ENCODE measurements around the gene SEMA5A.

DNA sequence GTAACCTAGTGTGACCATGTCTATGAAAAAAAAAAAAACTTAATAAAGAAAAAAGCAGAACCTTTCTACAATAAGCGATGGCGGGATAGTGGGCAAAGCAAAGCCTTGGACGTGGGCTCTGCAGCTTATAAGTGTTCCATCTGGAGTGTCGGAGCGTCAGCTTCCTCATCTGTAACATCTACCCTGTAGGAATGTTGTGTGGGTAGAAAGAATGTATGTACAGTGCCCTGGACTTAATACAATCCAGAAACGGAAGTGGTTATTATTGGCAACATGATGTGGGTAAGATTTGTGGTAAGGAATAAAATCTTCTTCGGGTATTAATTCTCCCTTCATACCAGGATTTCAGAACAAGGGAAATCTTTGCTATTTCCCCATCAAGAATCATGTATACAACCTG is 66.5 kb downstream of the SEMA5A start:
- TF ChIP-seq, protein P1, sequence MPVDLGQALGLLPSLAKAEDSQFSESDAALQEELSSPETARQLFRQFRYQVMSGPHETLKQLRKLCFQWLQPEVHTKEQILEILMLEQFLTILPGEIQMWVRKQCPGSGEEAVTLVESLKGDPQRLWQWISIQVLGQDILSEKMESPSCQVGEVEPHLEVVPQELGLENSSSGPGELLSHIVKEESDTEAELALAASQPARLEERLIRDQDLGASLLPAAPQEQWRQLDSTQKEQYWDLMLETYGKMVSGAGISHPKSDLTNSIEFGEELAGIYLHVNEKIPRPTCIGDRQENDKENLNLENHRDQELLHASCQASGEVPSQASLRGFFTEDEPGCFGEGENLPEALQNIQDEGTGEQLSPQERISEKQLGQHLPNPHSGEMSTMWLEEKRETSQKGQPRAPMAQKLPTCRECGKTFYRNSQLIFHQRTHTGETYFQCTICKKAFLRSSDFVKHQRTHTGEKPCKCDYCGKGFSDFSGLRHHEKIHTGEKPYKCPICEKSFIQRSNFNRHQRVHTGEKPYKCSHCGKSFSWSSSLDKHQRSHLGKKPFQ (tag by site-specific recombination; IDR thresholded peaks at IDR 0.05), result no peak
- TF ChIP-seq ZNF335 (tag by site-specific recombination; conservative IDR thresholded peaks at IDR 0.05) (no peak), ZBTB1 (tag by site-specific recombination; IDR thresholded peaks at IDR 0.05) (no peak), MYNN (tag by site-specific recombination; IDR thresholded peaks at IDR 0.05; ENCODE audit: borderline replicate concordance) (no peak), MEIS1 (CRISPR knock-in tag; IDR thresholded peaks at IDR 0.05; ENCODE audit: borderline replicate concordance) (no peak), ZSCAN16 (tag by site-specific recombination; IDR thresholded peaks at IDR 0.05) (no peak), ZNF214 (tag by site-specific recombination; IDR thresholded peaks at IDR 0.05; ENCODE audit: borderline replicate concordance) (no peak), SP7 (tag by site-specific recombination; IDR thresholded peaks at IDR 0.05) (no peak), ZBTB48 (tag by site-specific recombination; IDR thresholded peaks at IDR 0.05) (no peak), PRDM1 (tag by site-specific recombination; IDR thresholded peaks at IDR 0.05) (no peak)
- TF ChIP-seq, protein P2, sequence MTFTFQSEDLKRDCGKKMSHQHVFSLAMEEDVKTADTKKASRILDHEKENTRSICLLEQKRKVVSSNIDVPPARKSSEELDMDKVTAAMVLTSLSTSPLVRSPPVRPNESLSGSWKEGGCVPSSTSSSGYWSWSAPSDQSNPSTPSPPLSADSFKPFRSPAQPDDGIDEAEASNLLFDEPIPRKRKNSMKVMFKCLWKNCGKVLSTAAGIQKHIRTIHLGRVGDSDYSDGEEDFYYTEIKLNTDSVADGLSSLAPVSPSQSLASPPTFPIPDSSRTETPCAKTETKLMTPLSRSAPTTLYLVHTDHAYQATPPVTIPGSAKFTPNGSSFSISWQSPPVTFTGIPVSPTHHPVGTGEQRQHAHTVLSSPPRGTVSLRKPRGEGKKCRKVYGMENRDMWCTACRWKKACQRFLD (tag by site-specific recombination; IDR thresholded peaks at IDR 0.05), result no peak
- TF ChIP-seq, protein P3, sequence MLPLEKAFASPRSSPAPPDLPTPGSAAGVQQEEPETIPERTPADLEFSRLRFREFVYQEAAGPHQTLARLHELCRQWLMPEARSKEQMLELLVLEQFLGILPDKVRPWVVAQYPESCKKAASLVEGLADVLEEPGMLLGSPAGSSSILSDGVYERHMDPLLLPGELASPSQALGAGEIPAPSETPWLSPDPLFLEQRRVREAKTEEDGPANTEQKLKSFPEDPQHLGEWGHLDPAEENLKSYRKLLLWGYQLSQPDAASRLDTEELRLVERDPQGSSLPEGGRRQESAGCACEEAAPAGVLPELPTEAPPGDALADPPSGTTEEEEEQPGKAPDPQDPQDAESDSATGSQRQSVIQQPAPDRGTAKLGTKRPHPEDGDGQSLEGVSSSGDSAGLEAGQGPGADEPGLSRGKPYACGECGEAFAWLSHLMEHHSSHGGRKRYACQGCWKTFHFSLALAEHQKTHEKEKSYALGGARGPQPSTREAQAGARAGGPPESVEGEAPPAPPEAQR (tag by site-specific recombination; IDR thresholded peaks at IDR 0.05), result no peak
- TF ChIP-seq, protein P4, sequence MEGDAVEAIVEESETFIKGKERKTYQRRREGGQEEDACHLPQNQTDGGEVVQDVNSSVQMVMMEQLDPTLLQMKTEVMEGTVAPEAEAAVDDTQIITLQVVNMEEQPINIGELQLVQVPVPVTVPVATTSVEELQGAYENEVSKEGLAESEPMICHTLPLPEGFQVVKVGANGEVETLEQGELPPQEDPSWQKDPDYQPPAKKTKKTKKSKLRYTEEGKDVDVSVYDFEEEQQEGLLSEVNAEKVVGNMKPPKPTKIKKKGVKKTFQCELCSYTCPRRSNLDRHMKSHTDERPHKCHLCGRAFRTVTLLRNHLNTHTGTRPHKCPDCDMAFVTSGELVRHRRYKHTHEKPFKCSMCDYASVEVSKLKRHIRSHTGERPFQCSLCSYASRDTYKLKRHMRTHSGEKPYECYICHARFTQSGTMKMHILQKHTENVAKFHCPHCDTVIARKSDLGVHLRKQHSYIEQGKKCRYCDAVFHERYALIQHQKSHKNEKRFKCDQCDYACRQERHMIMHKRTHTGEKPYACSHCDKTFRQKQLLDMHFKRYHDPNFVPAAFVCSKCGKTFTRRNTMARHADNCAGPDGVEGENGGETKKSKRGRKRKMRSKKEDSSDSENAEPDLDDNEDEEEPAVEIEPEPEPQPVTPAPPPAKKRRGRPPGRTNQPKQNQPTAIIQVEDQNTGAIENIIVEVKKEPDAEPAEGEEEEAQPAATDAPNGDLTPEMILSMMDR (tag by site-specific recombination; IDR thresholded peaks at IDR 0.05), result no peak
- TF ChIP-seq, protein P5, sequence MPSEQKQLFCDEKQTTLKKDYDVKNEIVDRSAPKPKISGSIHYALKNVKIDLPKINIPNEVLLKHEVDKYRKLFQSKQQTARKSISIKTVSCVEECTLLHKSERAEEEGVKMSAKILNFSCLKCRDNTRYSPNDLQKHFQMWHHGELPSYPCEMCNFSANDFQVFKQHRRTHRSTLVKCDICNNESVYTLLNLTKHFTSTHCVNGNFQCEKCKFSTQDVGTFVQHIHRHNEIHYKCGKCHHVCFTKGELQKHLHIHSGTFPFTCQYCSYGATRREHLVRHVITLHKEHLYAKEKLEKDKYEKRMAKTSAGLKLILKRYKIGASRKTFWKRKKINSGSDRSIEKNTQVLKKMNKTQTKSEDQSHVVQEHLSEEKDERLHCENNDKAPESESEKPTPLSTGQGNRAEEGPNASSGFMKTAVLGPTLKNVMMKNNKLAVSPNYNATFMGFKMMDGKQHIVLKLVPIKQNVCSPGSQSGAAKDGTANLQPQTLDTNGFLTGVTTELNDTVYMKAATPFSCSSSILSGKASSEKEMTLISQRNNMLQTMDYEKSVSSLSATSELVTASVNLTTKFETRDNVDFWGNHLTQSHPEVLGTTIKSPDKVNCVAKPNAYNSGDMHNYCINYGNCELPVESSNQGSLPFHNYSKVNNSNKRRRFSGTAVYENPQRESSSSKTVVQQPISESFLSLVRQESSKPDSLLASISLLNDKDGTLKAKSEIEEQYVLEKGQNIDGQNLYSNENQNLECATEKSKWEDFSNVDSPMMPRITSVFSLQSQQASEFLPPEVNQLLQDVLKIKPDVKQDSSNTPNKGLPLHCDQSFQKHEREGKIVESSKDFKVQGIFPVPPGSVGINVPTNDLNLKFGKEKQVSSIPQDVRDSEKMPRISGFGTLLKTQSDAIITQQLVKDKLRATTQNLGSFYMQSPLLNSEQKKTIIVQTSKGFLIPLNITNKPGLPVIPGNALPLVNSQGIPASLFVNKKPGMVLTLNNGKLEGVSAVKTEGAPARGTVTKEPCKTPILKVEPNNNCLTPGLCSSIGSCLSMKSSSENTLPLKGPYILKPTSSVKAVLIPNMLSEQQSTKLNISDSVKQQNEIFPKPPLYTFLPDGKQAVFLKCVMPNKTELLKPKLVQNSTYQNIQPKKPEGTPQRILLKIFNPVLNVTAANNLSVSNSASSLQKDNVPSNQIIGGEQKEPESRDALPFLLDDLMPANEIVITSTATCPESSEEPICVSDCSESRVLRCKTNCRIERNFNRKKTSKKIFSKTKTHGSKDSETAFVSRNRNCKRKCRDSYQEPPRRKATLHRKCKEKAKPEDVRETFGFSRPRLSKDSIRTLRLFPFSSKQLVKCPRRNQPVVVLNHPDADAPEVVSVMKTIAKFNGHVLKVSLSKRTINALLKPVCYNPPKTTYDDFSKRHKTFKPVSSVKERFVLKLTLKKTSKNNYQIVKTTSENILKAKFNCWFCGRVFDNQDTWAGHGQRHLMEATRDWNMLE (tag by site-specific recombination; conservative IDR thresholded peaks at IDR 0.05; ENCODE audit: low read depth), result no peak
